SU-DHL-6 (cell line): Measurements from ENCODE around the gene SUOX.
"Not testable (repeated sequence)": the region's sequence is repeated elsewhere in the genome, so short reads cannot be mapped to it uniquely, and the experiment has no call there.

Experiments used
- H2AFZ ChIP-seq: fragments of 200-600 bp; sonication (generic); 2 replicates; pipeline ENCODE4 v1.6.1; 2014; ENCODE audit warnings: low read depth, mild to moderate bottlenecking, moderate library complexity, mixed read lengths, antibody characterized with exemption, low read length; ENCODE audit not compliant: severe bottlenecking
- H3F3A ChIP-seq: fragments of 200-600 bp; shearing (Covaris generic); 2 replicates; pipeline ENCODE4 v1.6.0; 2016; ENCODE audit warnings: antibody characterized with exemption, mild to moderate bottlenecking; ENCODE audit not compliant: insufficient read depth
- H3K27ac ChIP-seq: fragments of 200-600 bp; sonication (generic); 2 replicates; pipeline ENCODE4 v1.5.1; 2016; ENCODE audit warnings: low read depth, mild to moderate bottlenecking, low read length, moderate library complexity, mixed read lengths
- H3K27me3 ChIP-seq: fragments of 200-600 bp; sonication (generic), shearing (Covaris generic); 2 replicates; pipeline ENCODE4 v1.6.0; 2014; ENCODE audit warnings: mild to moderate bottlenecking, low read length
- H3K36me3 ChIP-seq: fragments of 200-600 bp; sonication (generic); 2 replicates; pipeline ENCODE4 v1.6.1; 2014; ENCODE audit warnings: mild to moderate bottlenecking, low read length, mixed read lengths
- H3K4me2 ChIP-seq: fragments of 300-600, 200-600 bp; shearing (Covaris generic), sonication (generic); 2 replicates; pipeline ENCODE4 v1.6.0; 2014; ENCODE audit warnings: low read length, low read depth, mild to moderate bottlenecking; ENCODE audit not compliant: poor library complexity, severe bottlenecking
- H3K4me3 ChIP-seq: fragments of 200-600 bp; sonication (generic); 2 replicates; pipeline ENCODE4 v1.5.1; 2014; ENCODE audit warnings: antibody characterized with exemption, low read length, mild to moderate bottlenecking, mixed read lengths; ENCODE audit not compliant: insufficient read depth, poor library complexity, severe bottlenecking
- H3K79me2 ChIP-seq: fragments of 200-600 bp; sonication (generic); 2 replicates; pipeline ENCODE4 v1.6.1; 2014; ENCODE audit warnings: mild to moderate bottlenecking, low read length, moderate library complexity; ENCODE audit not compliant: insufficient read depth
- H3K9ac ChIP-seq: fragments of 200-600 bp; sonication (generic); 2 replicates; pipeline ENCODE4 v1.7.0; 2014; ENCODE audit warnings: mild to moderate bottlenecking, low read length
- H3K9me2 ChIP-seq: fragments of 200-600 bp; sonication (generic); replicated peaks from 2 replicates; pipeline ENCODE4 v1.6.1; 2014; ENCODE audit warnings: low read length; ENCODE audit not compliant: insufficient read depth
- H3K9me3 ChIP-seq: fragments of 200-600 bp; sonication (generic); 2 replicates; pipeline ENCODE4 v1.6.1; 2014; ENCODE audit warnings: low read length, mixed read lengths; ENCODE audit not compliant: insufficient read depth
- H4K20me1 ChIP-seq: fragments of 200-600 bp; sonication (generic); 2 replicates; pipeline ENCODE4 v1.6.1; 2014; ENCODE audit warnings: low read depth, mild to moderate bottlenecking, antibody characterized with exemption, low read length, moderate library complexity, mixed read lengths
- EZH2phosphoT487 ChIP-seq: fragments of 200-600 bp; sonication (generic), shearing (Covaris generic); conservative IDR thresholded peaks from 2 replicates; pipeline ENCODE4 v1.6.1; 2018; ENCODE audit warnings: mild to moderate bottlenecking, antibody characterized with exemption, low read length, moderate library complexity, mixed read lengths
- TF ChIP-seq, protein P1 (sequence below): fragments of 200-600 bp; sonication (generic); IDR thresholded peaks from one replicate; pipeline ENCODE4 v1.5.1; 2017; ENCODE audit warnings: antibody characterized with exemption, mild to moderate bottlenecking, low read length, moderate library complexity; ENCODE audit not compliant: insufficient read depth, poor library complexity, severe bottlenecking

The SUOX gene

GRCh38 chr12:55978393-55978792 lies 18.7 kb upstream of the SUOX start:
- Histone ChIP-seq H3K9ac (no peak overlapping the region), H3K9me3 (no peaks in the 10 kb centered on the region), H2AFZ (no peak overlapping the region), H3K27me3 (no peaks in the 10 kb centered on the region), H3K4me3 (no peak overlapping the region), H3K4me2 (no peak overlapping the region), H3K79me2 (peaks cover 28% of the 10 kb centered on the region), H3K36me3 (no peaks in the 10 kb centered on the region), H4K20me1 (no peaks in the 10 kb centered on the region), H3K9me2 (no peaks in the 10 kb centered on the region), H3K27ac (no peak overlapping the region), H3F3A (no peaks in the 10 kb centered on the region)
- TF ChIP-seq EZH2phosphoT487, result no peak
- TF ChIP-seq, protein P1, sequence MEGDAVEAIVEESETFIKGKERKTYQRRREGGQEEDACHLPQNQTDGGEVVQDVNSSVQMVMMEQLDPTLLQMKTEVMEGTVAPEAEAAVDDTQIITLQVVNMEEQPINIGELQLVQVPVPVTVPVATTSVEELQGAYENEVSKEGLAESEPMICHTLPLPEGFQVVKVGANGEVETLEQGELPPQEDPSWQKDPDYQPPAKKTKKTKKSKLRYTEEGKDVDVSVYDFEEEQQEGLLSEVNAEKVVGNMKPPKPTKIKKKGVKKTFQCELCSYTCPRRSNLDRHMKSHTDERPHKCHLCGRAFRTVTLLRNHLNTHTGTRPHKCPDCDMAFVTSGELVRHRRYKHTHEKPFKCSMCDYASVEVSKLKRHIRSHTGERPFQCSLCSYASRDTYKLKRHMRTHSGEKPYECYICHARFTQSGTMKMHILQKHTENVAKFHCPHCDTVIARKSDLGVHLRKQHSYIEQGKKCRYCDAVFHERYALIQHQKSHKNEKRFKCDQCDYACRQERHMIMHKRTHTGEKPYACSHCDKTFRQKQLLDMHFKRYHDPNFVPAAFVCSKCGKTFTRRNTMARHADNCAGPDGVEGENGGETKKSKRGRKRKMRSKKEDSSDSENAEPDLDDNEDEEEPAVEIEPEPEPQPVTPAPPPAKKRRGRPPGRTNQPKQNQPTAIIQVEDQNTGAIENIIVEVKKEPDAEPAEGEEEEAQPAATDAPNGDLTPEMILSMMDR, result no peak

- H3K36me3 ChIP-seq, result no peaks in the 10 kb centered on the region
- H3K4me3 ChIP-seq, result no peak overlapping the region
- H3K27ac ChIP-seq, result no peak overlapping the region
- peaks cover 28% of the 10 kb centered on the region for H3K79me2 ChIP-seq
- no peak overlapping the region for H2AFZ ChIP-seq
- H3K9ac ChIP-seq, result no peak overlapping the region
- no peak overlapping the region for H3K4me2 ChIP-seq
- no peaks in the 10 kb centered on the region for H4K20me1 ChIP-seq
- H3K9me2 ChIP-seq, result no peaks in the 10 kb centered on the region
- no peaks in the 10 kb centered on the region for H3F3A ChIP-seq
- no peak for TF ChIP-seq EZH2phosphoT487
- TF ChIP-seq, protein P1, result no peak
- no peaks in the 10 kb centered on the region for H3K9me3 ChIP-seq
- H3K27me3 ChIP-seq, result no peaks in the 10 kb centered on the region
Observed at GRCh38 chr12:55979069-55979468, 18.0 kb upstream of the SUOX start.

DNA sequence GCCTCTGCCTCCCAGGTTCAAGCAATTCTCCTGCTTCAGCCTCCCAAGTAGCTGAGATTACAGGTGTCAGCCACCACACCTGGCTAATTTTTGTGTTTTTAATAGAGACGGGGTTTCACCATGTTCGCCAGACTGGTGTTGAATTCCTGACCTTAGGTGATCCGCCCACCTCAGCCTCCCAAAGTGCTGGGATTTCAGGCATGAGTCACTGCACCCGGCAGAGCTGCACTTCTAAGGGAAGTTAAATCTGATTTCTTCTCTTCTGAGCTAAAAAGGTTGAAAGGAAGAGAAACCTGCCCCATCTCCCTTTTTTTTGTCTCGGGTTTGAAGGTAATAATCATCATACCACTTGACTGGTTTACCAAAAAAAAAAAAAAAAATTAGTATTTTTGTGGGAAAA lies 15.2 kb upstream of the SUOX start:
- H3K79me2 ChIP-seq, H3K9me2 ChIP-seq, H4K20me1 ChIP-seq, H3F3A ChIP-seq, H3K9me3 ChIP-seq, H3K27me3 ChIP-seq, H3K4me3 ChIP-seq, H2AFZ ChIP-seq, H3K9ac ChIP-seq, H3K36me3 ChIP-seq: not testable (repeated sequence)
- peak overlapping the region; percentile 13 for H3K4me2 ChIP-seq
- 0 out of 2 replicates have a peak overlapping the region, but pooled peaks have one; percentile 45 for H3K27ac ChIP-seq

DNA sequence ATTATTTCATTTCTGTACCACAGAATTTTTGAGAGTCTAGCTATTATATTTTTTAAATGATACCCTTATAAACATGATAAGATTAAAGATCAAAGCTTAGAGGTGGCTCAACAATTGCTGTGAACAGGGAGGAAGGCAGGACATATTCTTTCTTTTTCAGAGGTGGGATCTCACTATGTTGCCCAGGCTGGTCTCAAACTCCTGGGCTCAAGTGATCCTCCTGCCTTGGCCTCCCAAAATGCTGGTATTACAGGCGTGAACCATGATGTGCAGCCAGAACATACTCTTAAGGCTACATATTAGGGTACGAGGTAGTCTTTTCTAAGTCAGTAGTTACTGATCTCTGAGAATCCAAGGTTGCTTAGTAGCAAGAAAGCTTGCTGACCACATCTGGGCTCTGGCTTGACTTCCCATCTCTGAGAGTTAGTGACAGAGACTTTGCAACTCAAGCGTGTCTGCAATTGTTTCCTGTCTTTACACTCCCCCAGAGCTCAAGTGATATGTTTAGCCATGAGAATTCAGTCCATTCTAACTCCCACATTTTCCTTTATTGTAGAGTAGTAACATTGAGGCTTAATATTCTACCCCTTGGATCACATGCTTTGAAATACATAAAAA lies 14.6 kb upstream of the SUOX start:
- no peak overlapping the region for H3K4me3 ChIP-seq
- H3K9me2 ChIP-seq, result no peaks in the 10 kb centered on the region
- no peaks in the 10 kb centered on the region for H3K36me3 ChIP-seq
- H3F3A ChIP-seq, result no peaks in the 10 kb centered on the region
- no peaks in the 10 kb centered on the region; the same call in 1 of the 2 replicates for H3K79me2 ChIP-seq
- H3K9me3 ChIP-seq, result no peaks in the 10 kb centered on the region
- H3K4me2 ChIP-seq, result peak overlapping the region; percentile 13
- H3K27me3 ChIP-seq, result no peaks in the 10 kb centered on the region
- no peak overlapping the region for H2AFZ ChIP-seq
- H4K20me1 ChIP-seq, result no peaks in the 10 kb centered on the region
- H3K9ac ChIP-seq, result no peak overlapping the region
- H3K27ac ChIP-seq, result peak overlapping the region; percentile 45; the same call in 1 of the 2 replicates
- TF ChIP-seq, protein P1, result no peak
- TF ChIP-seq EZH2phosphoT487, result no peak
